ENCODE measurements around the gene MARCHF10. TPM values are rescaled to one million over a fixed set of nuclear protein-coding genes. Genes with fewer than 3 reads are reported as not detected.

Gene MARCHF10
- total and polyA plus RNA-seq, 2 experiments from 2014 or later: not detected

DNA sequence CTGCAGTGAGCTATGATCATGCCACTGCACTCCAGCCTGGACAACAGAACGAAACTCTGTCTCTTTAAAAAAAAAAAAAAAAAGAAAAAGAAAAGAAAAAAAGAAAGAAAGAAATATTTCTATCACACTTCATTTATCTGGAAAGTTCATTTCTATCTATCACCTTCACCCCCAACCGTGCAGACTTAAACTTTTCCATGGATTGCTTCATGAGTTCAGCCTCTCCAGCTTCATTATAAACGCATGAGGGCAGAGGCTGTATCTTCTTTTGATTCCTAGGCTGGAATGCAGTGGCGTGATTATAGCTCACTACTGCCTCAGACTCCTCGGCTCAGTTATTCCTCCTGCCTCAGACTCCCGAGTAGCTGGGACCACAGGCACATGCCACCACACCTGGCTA, 152.5 kb downstream of the MARCHF10 start:
- Histone ChIP-seq H3K36me3 (replicated peaks; ENCODE audit: insufficient read depth, low read depth) (no peaks in the 10 kb centered on the region), H4K20me1 (ENCODE audit: insufficient read depth, poor library complexity, severe bottlenecking) (peaks cover 13% of the 10 kb centered on the region), H3K27ac (no peak overlapping the region), H3K79me2 (peaks cover 11% of the 10 kb centered on the region), H3K9me2 (replicated peaks; ENCODE audit: insufficient read depth) (no peaks in the 10 kb centered on the region), H3K4me2 (no peak overlapping the region), H3K4me1 (ENCODE audit: insufficient read depth) (peaks cover 28% of the 10 kb centered on the region), H3K27me3 (no peaks in the 10 kb centered on the region), H2AFZ (no peak overlapping the region), H3K4me3 (no peak overlapping the region), H3K9me3 (ENCODE audit: low read depth) (peaks cover 4% of the 10 kb centered on the region)
- no peak for DNase-seq (ENCODE audit: low spot score)
- 76% methylated on average over 6 of the region's 6 CpGs for WGBS (ENCODE audit: low lambda C conversion rate, missing lambda C conversion rate)
- TF ChIP-seq EZH2 (IDR thresholded peaks at IDR 0.05; ENCODE audit: borderline replicate concordance) (no peak), EZH2phosphoT487 (IDR thresholded peaks at IDR 0.05; ENCODE audit: low read depth, severe bottlenecking, unreplicated experiment) (no peak)
- TF ChIP-seq, protein P1, sequence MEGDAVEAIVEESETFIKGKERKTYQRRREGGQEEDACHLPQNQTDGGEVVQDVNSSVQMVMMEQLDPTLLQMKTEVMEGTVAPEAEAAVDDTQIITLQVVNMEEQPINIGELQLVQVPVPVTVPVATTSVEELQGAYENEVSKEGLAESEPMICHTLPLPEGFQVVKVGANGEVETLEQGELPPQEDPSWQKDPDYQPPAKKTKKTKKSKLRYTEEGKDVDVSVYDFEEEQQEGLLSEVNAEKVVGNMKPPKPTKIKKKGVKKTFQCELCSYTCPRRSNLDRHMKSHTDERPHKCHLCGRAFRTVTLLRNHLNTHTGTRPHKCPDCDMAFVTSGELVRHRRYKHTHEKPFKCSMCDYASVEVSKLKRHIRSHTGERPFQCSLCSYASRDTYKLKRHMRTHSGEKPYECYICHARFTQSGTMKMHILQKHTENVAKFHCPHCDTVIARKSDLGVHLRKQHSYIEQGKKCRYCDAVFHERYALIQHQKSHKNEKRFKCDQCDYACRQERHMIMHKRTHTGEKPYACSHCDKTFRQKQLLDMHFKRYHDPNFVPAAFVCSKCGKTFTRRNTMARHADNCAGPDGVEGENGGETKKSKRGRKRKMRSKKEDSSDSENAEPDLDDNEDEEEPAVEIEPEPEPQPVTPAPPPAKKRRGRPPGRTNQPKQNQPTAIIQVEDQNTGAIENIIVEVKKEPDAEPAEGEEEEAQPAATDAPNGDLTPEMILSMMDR (IDR thresholded peaks at IDR 0.05; ENCODE audit: poor library complexity): no peak

DNA sequence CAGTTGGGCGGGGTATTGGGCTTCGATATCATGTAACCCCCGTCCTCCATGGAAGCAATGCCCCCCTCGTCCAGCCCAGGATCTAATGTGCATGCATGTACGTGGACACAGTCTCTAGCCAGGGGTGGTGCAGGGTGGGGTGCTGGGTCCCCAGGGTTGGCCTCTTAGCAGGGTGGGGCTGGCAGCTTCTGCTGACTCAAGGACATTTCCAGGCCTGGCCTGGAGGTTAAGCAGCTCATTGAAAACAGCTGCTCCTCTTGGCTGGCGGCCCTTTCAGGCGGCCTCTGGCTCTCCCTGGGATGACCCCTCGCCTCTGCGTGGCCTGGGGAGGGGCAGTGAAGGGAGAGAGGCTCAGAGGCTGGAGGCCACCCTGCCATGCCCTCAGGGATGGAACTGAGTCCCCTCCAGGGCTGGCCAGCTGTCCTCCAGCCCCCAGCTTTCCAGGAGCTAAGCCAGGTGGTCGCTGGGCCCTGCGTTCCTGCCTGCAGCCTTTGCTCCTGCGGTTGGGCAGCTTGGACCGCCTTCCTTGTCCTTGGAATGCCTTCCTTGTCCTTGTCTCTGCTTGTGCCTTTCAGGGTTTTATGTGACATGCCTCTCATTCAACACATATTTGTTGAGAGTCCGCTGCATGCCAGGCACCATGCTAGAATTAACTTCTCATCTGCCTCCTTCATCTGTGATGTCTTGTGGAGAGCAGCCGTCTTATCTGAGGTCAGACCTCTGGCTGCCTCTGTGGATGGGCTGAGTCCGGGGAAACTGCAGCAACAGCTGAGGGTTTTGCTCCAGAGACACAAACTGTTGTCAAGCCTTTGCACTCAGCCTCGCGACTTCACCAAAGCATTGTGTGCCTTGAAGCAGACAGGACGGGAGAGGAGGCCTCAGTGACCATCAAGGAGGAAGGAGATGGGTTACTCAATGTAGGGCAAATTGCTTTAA, 154.0 kb downstream of the MARCHF10 start:
- Histone ChIP-seq H3K4me1 (ENCODE audit: insufficient read depth) (peaks cover 28% of the 10 kb centered on the region), H3K9me2 (replicated peaks; ENCODE audit: insufficient read depth) (no peaks in the 10 kb centered on the region), H3K27me3 (no peaks in the 10 kb centered on the region), H3K4me2 (peak overlapping the region; percentile 95), H3K9me3 (ENCODE audit: low read depth) (no peaks in the 10 kb centered on the region), H3K27ac (peak overlapping the region; percentile 21), H3K79me2 (peaks cover 11% of the 10 kb centered on the region), H3K4me3 (no peak overlapping the region), H2AFZ (no peak overlapping the region), H3K36me3 (replicated peaks; ENCODE audit: insufficient read depth, low read depth) (no peaks in the 10 kb centered on the region), H4K20me1 (ENCODE audit: insufficient read depth, poor library complexity, severe bottlenecking) (peaks cover 13% of the 10 kb centered on the region)
- DNase-seq (ENCODE audit: low spot score): peak; percentile 42
- TF ChIP-seq, protein P1 (IDR thresholded peaks at IDR 0.05; ENCODE audit: poor library complexity): no peak
- TF ChIP-seq EZH2phosphoT487 (IDR thresholded peaks at IDR 0.05; ENCODE audit: low read depth, severe bottlenecking, unreplicated experiment) (no peak), EZH2 (IDR thresholded peaks at IDR 0.05; ENCODE audit: borderline replicate concordance) (no peak)
- WGBS (ENCODE audit: low lambda C conversion rate, missing lambda C conversion rate): 49% methylated on average over 19 of the region's 19 CpGs

DNA sequence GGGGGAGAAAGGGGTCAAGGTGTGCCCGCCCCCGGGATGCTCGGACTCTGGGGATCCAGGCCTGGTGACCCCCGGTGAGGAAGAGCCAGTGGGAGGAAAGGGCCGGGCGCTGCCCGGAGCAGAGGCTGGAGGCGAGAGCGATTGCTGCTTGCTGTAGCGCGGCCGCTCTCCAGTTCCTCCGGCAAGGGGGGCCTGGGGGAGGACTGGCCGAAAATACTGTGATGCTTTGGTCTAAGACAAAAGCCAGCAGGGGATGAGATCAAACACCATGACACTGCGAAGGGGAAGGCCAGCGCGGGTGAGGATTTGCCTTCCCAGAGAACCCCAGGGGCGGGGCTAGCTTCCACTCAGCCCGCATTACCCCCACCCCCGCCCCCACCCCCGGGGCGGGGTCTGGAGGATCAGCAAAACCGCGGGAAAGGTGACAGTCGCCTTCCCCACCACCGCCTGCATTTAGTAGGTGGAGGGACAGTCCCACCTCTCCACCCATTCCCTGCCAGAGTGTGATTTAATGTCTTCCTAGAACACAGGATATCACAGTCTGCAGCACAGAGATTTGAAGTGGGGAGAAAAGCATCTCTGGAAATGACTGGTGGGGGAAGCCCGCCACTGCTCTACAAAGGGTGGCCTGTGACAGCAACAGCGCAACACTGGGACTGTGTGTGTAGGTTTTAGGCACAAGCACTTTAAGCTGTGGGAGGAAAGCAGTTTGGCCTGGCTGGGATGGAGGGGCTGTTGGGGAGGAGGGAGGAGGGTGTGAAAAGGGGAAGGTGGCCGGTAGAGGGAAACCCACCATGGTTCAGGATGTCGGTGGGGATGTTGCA, 154.9 kb downstream of the MARCHF10 start:
- Histone ChIP-seq H3K27me3 (no peaks in the 10 kb centered on the region), H3K9me3 (ENCODE audit: low read depth) (no peaks in the 10 kb centered on the region), H3K4me3 (peak overlapping the region; percentile 42), H3K4me1 (ENCODE audit: insufficient read depth) (peaks cover 28% of the 10 kb centered on the region), H3K9me2 (replicated peaks; ENCODE audit: insufficient read depth) (no peaks in the 10 kb centered on the region), H3K27ac (peak overlapping the region; percentile 48), H3K4me2 (peak overlapping the region; percentile 95), H4K20me1 (ENCODE audit: insufficient read depth, poor library complexity, severe bottlenecking) (peaks cover 13% of the 10 kb centered on the region), H3K36me3 (replicated peaks; ENCODE audit: insufficient read depth, low read depth) (no peaks in the 10 kb centered on the region), H3K79me2 (peaks cover 6% of the 10 kb centered on the region), H2AFZ (peak overlapping the region; percentile 56)
- 8% methylated on average over 21 of the region's 30 CpGs for WGBS (ENCODE audit: low lambda C conversion rate, missing lambda C conversion rate)
- TF ChIP-seq, protein P1 (IDR thresholded peaks at IDR 0.05; ENCODE audit: poor library complexity): peak; percentile 4
- TF ChIP-seq EZH2phosphoT487 (IDR thresholded peaks at IDR 0.05; ENCODE audit: low read depth, severe bottlenecking, unreplicated experiment): no peak
- DNase-seq (ENCODE audit: low spot score): peak; percentile 60

Data from hepatocyte (in vitro differentiated cells).